Mammary epithelial cell (primary cell): ENCODE measurements around the gene KIF26A.

Experiments used
- CTCF ChIP-seq, 2 donors: IDR thresholded peaks in 1 of 2; conservative IDR thresholded peaks in 1 of 2; 2 replicates each; pipeline ENCODE4 v1.5.1; 2011 to 2012; ENCODE audit warnings: inconsistent platforms in 2 of 2, low read length in 2 of 2, mild to moderate bottlenecking in 2 of 2, control low read depth in 1 of 2, low read depth in 1 of 2; ENCODE audit not compliant: insufficient read depth in 1 of 2; ENCODE audit errors: extremely low read depth in 1 of 2
- EZH2 ChIP-seq: IDR thresholded peaks from 2 replicates; pipeline ENCODE4 v1.6.1; 2012; ENCODE audit warnings: low read length, inconsistent platforms, borderline replicate concordance

- TF ChIP-seq CTCF (conservative IDR thresholded peaks at IDR 0.05 in 1 of 2, IDR thresholded peaks at IDR 0.05 in 1 of 2; ENCODE audit: extremely low read depth in 1 of 2, insufficient read depth in 1 of 2, low read depth in 1 of 2, low read length in 2 of 2) (no peak), EZH2 (no peak)
Observed at GRCh38 chr14:104210817-104211195, 72.4 kb downstream of the KIF26A start.
